Astrocyte (in vitro differentiated cells and primary cell): ENCODE results near the gene MFSD6L. TPM values are rescaled to one million over a fixed set of nuclear protein-coding genes. Genes with fewer than 3 reads are reported as not detected.

Experiments used
- DNase-seq: peaks from one replicate; pipeline ENCODE4 v3.0.0-alpha.2; 2010; ENCODE audit warnings: low read depth
- FAIRE-seq: peaks from 2 replicates; lab custom pipeline; 2011; peaks lifted over from hg19 to GRCh38; lab: Jason Lieb, UNC
- H2AFZ ChIP-seq: 2 replicates; pipeline ENCODE4 v1.6.0; 2012; ENCODE audit warnings: low read depth, low read length, inconsistent platforms
- H3K27ac ChIP-seq: 2 replicates; pipeline ENCODE4 v1.5.1; 2011; ENCODE audit warnings: low read depth, low read length, inconsistent platforms
- H3K27me3 ChIP-seq: 2 replicates; pipeline ENCODE4 v1.6.0; 2011; ENCODE audit warnings: low read length, inconsistent platforms; ENCODE audit not compliant: insufficient read depth
- H3K36me3 ChIP-seq: 2 replicates; pipeline ENCODE4 v1.5.1; 2011; ENCODE audit warnings: low read length, inconsistent platforms; ENCODE audit not compliant: insufficient read depth
- H3K4me1 ChIP-seq: 2 replicates; pipeline ENCODE4 v1.5.1; 2011; ENCODE audit warnings: low read length, inconsistent platforms; ENCODE audit not compliant: insufficient read depth
- H3K4me2 ChIP-seq: 2 replicates; pipeline ENCODE4 v1.6.0; 2012; ENCODE audit warnings: low read length, inconsistent platforms
- H3K4me3 ChIP-seq: 2 replicates; pipeline ENCODE4 v1.5.1; 2011; ENCODE audit warnings: low read depth, mild to moderate bottlenecking, low read length, inconsistent platforms; ENCODE audit not compliant: insufficient read depth
- H3K79me2 ChIP-seq: 2 replicates; pipeline ENCODE4 v1.6.0; 2012; ENCODE audit warnings: mild to moderate bottlenecking, low read length, inconsistent platforms; ENCODE audit not compliant: insufficient read depth
- H3K9ac ChIP-seq: 2 replicates; pipeline ENCODE4 v1.6.0; 2012; ENCODE audit warnings: mild to moderate bottlenecking, low read length, inconsistent platforms
- H3K9me3 ChIP-seq: 2 replicates; pipeline ENCODE4 v1.5.1; 2012; ENCODE audit warnings: low read depth, mild to moderate bottlenecking, low read length, inconsistent platforms; ENCODE audit not compliant: insufficient read depth
- H4K20me1 ChIP-seq: 2 replicates; pipeline ENCODE4 v1.6.0; 2012; ENCODE audit warnings: low read length, inconsistent platforms; ENCODE audit not compliant: insufficient read depth
- H3K27ac Mint-ChIP-seq: one replicate; pipeline ENCODE4 v1.8.0; 2021; ENCODE audit warnings: mild to moderate bottlenecking, mixed read lengths; ENCODE audit not compliant: unreplicated experiment
- H3K27me3 Mint-ChIP-seq: one replicate; pipeline ENCODE4 v1.8.0; 2021; ENCODE audit warnings: low read depth, mixed read lengths; ENCODE audit not compliant: unreplicated experiment
- H3K36me3 Mint-ChIP-seq: one replicate; pipeline ENCODE4 v1.8.0; 2021; ENCODE audit warnings: low read depth, mixed read lengths; ENCODE audit not compliant: unreplicated experiment
- H3K4me1 Mint-ChIP-seq: one replicate; pipeline ENCODE4 v1.8.0; 2021; ENCODE audit warnings: low read depth, mixed read lengths; ENCODE audit not compliant: unreplicated experiment
- H3K4me3 Mint-ChIP-seq: one replicate; pipeline ENCODE4 v1.8.0; 2021; ENCODE audit warnings: mild to moderate bottlenecking, moderate library complexity, mixed read lengths; ENCODE audit not compliant: unreplicated experiment
- H3K9me3 Mint-ChIP-seq: one replicate; pipeline ENCODE4 v1.8.0; 2021; ENCODE audit warnings: mild to moderate bottlenecking, mixed read lengths; ENCODE audit not compliant: unreplicated experiment
- EZH2 ChIP-seq: IDR thresholded peaks from 2 replicates; pipeline ENCODE4 v1.6.1; 2012; ENCODE audit warnings: mild to moderate bottlenecking, low read length, inconsistent platforms; ENCODE audit not compliant: insufficient read depth
- total RNA-seq: library from RNA; stranded (reverse); gene quantifications from 2 replicates; pipeline ENCODE4 v1.2.1, GENCODE V29; 2021
- TF ChIP-seq, protein P1 (sequence below): IDR thresholded peaks from 2 replicates; pipeline ENCODE4 v1.5.1; 2011; ENCODE audit warnings: low read depth, mild to moderate bottlenecking, inconsistent platforms, low read length, moderate library complexity; ENCODE audit not compliant: insufficient read depth

Gene MFSD6L
- total RNA-seq, 1 donor from 2014 or later: not detected

DNA sequence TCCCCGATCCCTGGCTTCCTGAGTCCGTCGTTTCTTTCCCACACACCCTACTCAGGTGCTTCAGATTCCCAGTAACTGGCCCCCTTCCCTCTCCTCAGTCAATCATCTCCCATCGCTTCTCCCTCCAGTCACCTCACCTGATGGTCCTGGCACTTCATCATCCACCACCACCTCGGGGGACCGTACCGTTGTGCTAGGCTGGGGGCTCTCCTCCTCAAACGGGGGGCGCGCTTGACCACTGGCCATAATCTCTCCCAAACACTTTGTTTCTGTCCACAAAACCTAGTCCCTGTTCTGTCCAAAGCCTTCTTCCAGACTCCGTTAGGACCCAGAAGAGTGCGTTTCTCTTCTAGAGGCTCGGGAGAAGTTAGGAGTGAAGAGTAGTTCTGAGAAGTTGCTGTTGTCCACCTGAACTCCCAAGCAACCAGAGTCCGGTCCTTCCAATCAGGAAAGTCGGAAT, 41.0 kb downstream of the MFSD6L start, which contains the start of gene SPDYE4:
SPDYE4 (minus strand) TSS at position 410 of the 460 bp plus-strand sequence; CDS start at position 246, 164 bp downstream.
- H3K9me3 ChIP-seq: peaks cover 3% of the 10 kb centered on the region
- H3K4me2 ChIP-seq: no peak within 1 kb of the TSS
- H3K27me3 Mint-ChIP-seq: peaks cover 37% of the 10 kb centered on the region
- no peak within 1 kb of the TSS for H3K9ac ChIP-seq
- no peak within 1 kb of the TSS for H3K27ac ChIP-seq
- peaks cover 10% of the 10 kb centered on the region for H3K27me3 ChIP-seq
- no peaks in the 10 kb centered on the region for H3K36me3 ChIP-seq
- no peak for DNase-seq
- H3K4me1 Mint-ChIP-seq: no peaks in the 10 kb centered on the region
- no peaks in the 10 kb centered on the region for H3K4me1 ChIP-seq
- H3K4me3 Mint-ChIP-seq: no peak within 1 kb of the TSS
- H3K9me3 Mint-ChIP-seq: peaks cover 18% of the 10 kb centered on the region
- H3K36me3 Mint-ChIP-seq: peaks cover 1% of the 10 kb centered on the region
- H3K4me3 ChIP-seq: no peak within 1 kb of the TSS
- TF ChIP-seq, protein P1, sequence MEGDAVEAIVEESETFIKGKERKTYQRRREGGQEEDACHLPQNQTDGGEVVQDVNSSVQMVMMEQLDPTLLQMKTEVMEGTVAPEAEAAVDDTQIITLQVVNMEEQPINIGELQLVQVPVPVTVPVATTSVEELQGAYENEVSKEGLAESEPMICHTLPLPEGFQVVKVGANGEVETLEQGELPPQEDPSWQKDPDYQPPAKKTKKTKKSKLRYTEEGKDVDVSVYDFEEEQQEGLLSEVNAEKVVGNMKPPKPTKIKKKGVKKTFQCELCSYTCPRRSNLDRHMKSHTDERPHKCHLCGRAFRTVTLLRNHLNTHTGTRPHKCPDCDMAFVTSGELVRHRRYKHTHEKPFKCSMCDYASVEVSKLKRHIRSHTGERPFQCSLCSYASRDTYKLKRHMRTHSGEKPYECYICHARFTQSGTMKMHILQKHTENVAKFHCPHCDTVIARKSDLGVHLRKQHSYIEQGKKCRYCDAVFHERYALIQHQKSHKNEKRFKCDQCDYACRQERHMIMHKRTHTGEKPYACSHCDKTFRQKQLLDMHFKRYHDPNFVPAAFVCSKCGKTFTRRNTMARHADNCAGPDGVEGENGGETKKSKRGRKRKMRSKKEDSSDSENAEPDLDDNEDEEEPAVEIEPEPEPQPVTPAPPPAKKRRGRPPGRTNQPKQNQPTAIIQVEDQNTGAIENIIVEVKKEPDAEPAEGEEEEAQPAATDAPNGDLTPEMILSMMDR: no peak
- no peak for TF ChIP-seq EZH2
- no peak within 1 kb of the TSS for H3K27ac Mint-ChIP-seq
- no peaks in the 10 kb centered on the region for H3K79me2 ChIP-seq
- FAIRE-seq: no peak
- H2AFZ ChIP-seq: no peak within 1 kb of the TSS
- H4K20me1 ChIP-seq: no peaks in the 10 kb centered on the region

DNA sequence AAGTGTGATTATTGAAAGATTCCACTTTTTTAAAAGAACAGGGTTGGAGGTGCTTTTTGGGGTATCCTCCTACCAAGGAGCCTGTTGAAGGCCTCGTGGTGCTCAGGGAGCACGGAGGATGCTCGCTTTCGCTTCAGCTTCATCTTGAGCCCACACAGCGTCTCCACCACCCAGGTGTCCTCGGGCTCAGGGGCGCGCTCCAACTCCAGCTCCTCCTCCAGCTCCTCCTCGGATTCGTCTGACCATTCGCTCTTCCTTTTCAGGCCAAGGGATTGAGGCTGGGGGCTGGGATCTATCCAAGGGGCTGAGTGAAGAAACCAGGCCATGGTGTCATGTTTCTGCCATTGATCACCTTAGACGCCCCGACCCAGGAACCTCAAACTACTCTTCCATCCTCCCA, 42.0 kb downstream of the MFSD6L start:
- no peaks in the 10 kb centered on the region for H3K36me3 ChIP-seq
- H2AFZ ChIP-seq: no peak overlapping the region
- peaks cover 13% of the 10 kb centered on the region for H3K9me3 Mint-ChIP-seq
- H3K27me3 ChIP-seq: peaks cover 10% of the 10 kb centered on the region
- no peak for FAIRE-seq
- peaks cover 1% of the 10 kb centered on the region for H3K36me3 Mint-ChIP-seq
- no peak overlapping the region for H3K4me3 ChIP-seq
- no peak overlapping the region for H3K27ac Mint-ChIP-seq
- H3K9me3 ChIP-seq: peaks cover 2% of the 10 kb centered on the region
- no peak for DNase-seq
- H4K20me1 ChIP-seq: no peaks in the 10 kb centered on the region
- H3K4me3 Mint-ChIP-seq: no peak overlapping the region
- H3K27me3 Mint-ChIP-seq: peaks cover 37% of the 10 kb centered on the region
- no peak overlapping the region for H3K4me2 ChIP-seq
- H3K4me1 ChIP-seq: no peaks in the 10 kb centered on the region
- TF ChIP-seq EZH2: no peak
- TF ChIP-seq, protein P1: no peak
- no peaks in the 10 kb centered on the region for H3K4me1 Mint-ChIP-seq
- H3K9ac ChIP-seq: no peak overlapping the region
- no peak overlapping the region for H3K27ac ChIP-seq
- H3K79me2 ChIP-seq: no peaks in the 10 kb centered on the region

- peaks cover 7% of the 10 kb centered on the region for H3K27me3 ChIP-seq
- H4K20me1 ChIP-seq: no peaks in the 10 kb centered on the region
- FAIRE-seq (no peak), DNase-seq (no peak)
- H3K27ac ChIP-seq: no peak overlapping the region
- no peak overlapping the region for H3K9ac ChIP-seq
- TF ChIP-seq, protein P1: no peak
- TF ChIP-seq EZH2: no peak
- Mint-ChIP-seq H3K4me1 (no peaks in the 10 kb centered on the region), H3K4me3 (no peak overlapping the region), H3K36me3 (peaks cover 1% of the 10 kb centered on the region), H3K9me3 (peaks cover 9% of the 10 kb centered on the region), H3K27ac (no peak overlapping the region), H3K27me3 (peaks cover 36% of the 10 kb centered on the region)
- no peak overlapping the region for H3K4me2 ChIP-seq
- no peak overlapping the region for H2AFZ ChIP-seq
- H3K79me2 ChIP-seq: no peaks in the 10 kb centered on the region
- no peaks in the 10 kb centered on the region for H3K9me3 ChIP-seq
- no peaks in the 10 kb centered on the region for H3K36me3 ChIP-seq
- no peaks in the 10 kb centered on the region for H3K4me1 ChIP-seq
- no peak overlapping the region for H3K4me3 ChIP-seq
Observed at GRCh38 chr17:8755590-8756255, 43.4 kb downstream of the MFSD6L start.
